Esophagus (tissue), 2 donors: ENCODE results near the gene CDON. TPM values are rescaled to one million over a fixed set of nuclear protein-coding genes. Genes with fewer than 3 reads are reported as not detected.

Experiments used
- H3K27ac ChIP-seq, 2 donors: one replicate each; pipeline ENCODE4 v1.5.1; 2013; ENCODE audit warnings: low read depth in 2 of 2, mild to moderate bottlenecking in 2 of 2, inconsistent platforms in 1 of 2, low read length in 1 of 2, moderate library complexity in 1 of 2
- H3K27me3 ChIP-seq, 2 donors: one replicate each; pipeline ENCODE4 v1.6.1; 2013; ENCODE audit warnings: low read length in 2 of 2, control low read depth in 1 of 2, mild to moderate bottlenecking in 1 of 2; ENCODE audit not compliant: insufficient read depth in 2 of 2, control insufficient read depth in 1 of 2
- H3K36me3 ChIP-seq, 2 donors: one replicate each; pipeline ENCODE4 v1.6.1; 2013; ENCODE audit warnings: low read length in 1 of 2; ENCODE audit not compliant: control insufficient read depth in 2 of 2, insufficient read depth in 2 of 2
- H3K4me1 ChIP-seq, 2 donors: one replicate each; pipeline ENCODE4 v1.6.1; 2013; ENCODE audit warnings: low read length in 1 of 2; ENCODE audit not compliant: control insufficient read depth in 2 of 2, insufficient read depth in 2 of 2
- H3K4me3 ChIP-seq, 2 donors: one replicate each; pipeline ENCODE4 v1.5.1; 2013; ENCODE audit warnings: low read length in 2 of 2, mild to moderate bottlenecking in 2 of 2, low read depth in 1 of 2, moderate library complexity in 1 of 2
- H3K9me3 ChIP-seq, 2 donors: one replicate each; pipeline ENCODE4 v1.6.1; 2013; ENCODE audit warnings: mild to moderate bottlenecking in 2 of 2, low read depth in 1 of 2, low read length in 1 of 2, moderate library complexity in 1 of 2; ENCODE audit not compliant: control insufficient read depth in 2 of 2, insufficient read depth in 1 of 2
- WGBS, 2 donors: extraction: QIAGEN DNeasy Blood & Tissue Kit; methylation state at CpG; one replicate each; pipeline ENCODE4 v1.1.7; 2013; 5-methylcytosine and 5-hydroxymethylcytosine counted together
- polyA plus RNA-seq, 2 donors: library from polyadenylated mRNA; stranded (reverse); fragments of 200-250 nt; gene quantifications; one replicate each; pipeline ENCODE4 v1.2.3, GENCODE V29; 2013
- donor health status: healthy with polysubstance abuse.
- donor health status: Bipolar disorder and iron deficiency.

The CDON gene
- polyA plus RNA-seq, 2 donors: 0.61 TPM

DNA sequence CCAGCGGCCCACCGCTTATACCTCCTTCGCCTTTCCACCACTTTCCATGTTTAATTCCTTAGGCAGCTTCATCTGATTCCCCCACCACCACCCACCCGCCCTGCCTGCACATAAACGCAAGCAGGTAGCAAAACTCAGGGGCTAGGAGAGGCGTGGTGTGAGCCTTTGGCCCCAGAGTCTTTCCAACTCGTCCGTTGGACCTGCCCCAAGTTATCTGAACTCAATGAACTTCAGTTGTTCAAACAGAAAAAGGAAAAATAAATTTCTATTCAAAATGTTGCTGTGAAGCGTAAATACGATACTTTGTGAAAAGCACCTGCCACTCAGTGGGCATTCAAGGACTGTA lies 814 bp upstream of the CDON start:
- Histone ChIP-seq H3K27ac (no peak overlapping the region), H3K9me3 (no peaks in the 10 kb centered on the region), H3K27me3 (no peaks in the 10 kb centered on the region), H3K4me3 (peak overlapping the region; percentile 11 to 73), H3K36me3 (no peaks in the 10 kb centered on the region), H3K4me1 (peaks cover 0 to 3% of the 10 kb centered on the region in 2 donors)
- WGBS, 2 donors: 17 to 20% methylated on average over 10 of the region's 10 CpGs

DNA sequence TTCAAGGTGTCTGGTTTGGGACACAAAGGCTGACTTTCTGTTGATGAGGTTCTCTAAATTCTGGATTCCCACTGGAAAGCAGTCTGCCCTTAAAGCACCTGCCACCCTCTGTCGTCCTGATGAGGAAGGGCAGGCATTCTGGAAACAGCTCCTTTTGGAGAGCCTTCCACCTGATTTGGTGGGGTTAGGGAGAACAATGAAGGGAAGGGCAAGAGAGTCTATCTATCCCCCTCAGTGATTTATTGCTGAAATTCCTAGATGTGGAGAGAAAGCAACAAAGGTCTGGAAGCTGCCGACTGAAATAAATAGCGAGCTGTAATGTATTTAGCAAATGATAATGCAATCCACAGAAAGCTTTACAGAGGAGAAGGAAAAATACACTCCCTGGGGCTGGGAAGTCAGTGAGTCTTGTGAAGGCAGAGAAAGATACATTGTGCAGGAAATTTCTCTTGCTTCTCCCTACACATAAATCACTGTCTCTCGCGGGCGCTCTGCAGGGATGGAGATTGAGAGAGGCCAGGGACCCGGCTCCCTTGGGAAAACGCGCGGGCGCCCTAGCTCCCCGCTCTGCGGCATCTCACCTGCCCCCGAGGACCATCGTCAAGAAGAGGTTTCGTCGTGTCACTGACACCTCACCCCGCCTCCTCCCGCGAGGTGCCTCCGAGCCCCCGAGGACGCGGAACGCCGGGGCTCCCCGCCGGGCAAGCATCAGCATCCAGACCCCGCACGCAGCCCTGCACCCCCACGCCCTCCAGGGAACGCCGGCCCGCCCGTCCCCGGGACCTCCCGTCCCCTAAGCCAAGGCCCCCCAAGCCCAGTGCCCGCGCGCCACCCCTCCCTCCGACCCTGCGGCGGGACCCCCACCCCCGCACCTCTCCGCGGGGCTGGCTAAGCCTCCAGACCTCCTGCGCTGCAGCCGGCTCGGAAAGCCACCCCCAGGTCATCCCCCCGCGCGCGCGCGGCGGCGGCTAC lies 673 bp downstream of the CDON start:
- Histone ChIP-seq H3K27ac (peak overlapping the region; percentile 14), H3K27me3 (no peaks in the 10 kb centered on the region), H3K36me3 (no peaks in the 10 kb centered on the region), H3K9me3 (no peaks in the 10 kb centered on the region), H3K4me1 (peaks cover 0 to 3% of the 10 kb centered on the region in 2 donors), H3K4me3 (peak overlapping the region; percentile 64 to 73)
- 1 to 2% methylated on average over 36 to 57 of the region's 57 CpGs for WGBS, 2 donors

- Histone ChIP-seq H3K27ac (no peak overlapping the region), H3K9me3 (no peaks in the 10 kb centered on the region), H3K4me3 (no peak overlapping the region), H3K36me3 (no peaks in the 10 kb centered on the region), H3K4me1 (peaks cover 0 to 3% of the 10 kb centered on the region in 2 donors), H3K27me3 (no peaks in the 10 kb centered on the region)
- 41 to 46% methylated on average over 2 of the region's 2 CpGs for WGBS, 2 donors
These were observed 1.9 kb downstream of the CDON start for GRCh38 chr11:126060757-126061171.

DNA sequence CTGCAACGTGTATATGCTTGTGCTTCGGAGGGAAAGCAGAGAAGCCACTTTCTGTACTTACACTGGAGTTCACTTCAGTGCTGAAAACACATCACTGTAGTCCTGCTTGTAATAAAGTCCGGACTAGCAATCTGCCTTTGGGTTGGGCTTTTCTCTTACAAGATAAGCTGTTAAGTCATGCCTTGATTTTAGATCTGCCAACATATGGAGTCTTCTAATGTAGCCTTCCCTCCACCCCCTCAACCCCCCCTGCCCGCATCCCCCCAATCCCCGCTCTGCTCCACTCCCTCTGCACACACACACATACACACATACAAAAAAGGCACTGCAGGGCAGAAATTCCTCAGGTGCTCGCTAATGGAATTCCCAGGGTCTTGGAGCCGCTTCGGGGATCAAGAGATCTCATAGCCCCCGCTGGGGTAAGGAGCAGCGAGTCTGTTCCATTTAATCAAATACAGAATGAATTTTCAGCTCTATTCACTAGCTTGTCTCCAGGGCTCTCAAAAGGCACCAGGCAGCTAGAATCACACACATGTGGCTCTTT lies 3.4 kb downstream of the CDON start:
- Histone ChIP-seq H3K4me1 (peaks cover 0 to 3% of the 10 kb centered on the region in 2 donors), H3K9me3 (no peaks in the 10 kb centered on the region), H3K27ac (no peak overlapping the region), H3K27me3 (no peaks in the 10 kb centered on the region), H3K36me3 (no peaks in the 10 kb centered on the region), H3K4me3 (no peak overlapping the region)
- 37 to 48% methylated on average over 10 of the region's 10 CpGs for WGBS, 2 donors

DNA sequence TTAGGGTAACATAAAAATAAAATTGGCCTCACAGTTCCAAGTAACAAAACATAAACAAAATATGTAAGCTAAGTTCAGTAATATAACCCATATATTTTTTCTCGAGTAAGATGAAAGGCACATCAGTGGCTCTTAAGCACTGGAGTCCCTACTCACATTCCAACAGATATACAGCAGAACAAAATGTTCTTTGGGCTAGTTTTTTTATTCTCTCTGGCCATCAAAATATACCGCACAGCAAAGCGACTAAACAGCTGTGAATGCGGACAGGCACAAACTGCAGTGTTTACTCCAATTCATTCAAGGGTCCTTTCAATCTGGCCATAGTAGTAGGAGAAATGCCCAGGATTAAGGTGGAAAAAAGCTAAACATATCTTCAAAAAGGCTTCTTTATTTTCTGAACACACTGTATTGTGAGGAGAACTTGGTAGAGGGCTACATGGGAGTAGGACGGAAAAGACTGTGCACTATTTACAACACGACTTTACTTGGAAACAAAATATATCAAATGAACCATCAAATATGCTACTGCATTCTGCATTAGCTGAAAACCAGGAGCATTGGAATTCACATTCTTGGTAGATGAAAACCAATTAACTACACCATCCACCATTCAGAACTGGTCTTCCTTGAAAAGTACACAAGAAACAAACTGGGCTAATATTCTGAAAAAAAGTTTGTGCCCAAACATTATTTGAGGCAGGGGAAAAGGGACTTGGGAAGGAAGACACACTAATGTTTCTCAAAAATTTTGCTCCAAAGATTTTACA lies 4.4 kb downstream of the CDON start:
- H3K27ac ChIP-seq: no peak overlapping the region
- H3K27me3 ChIP-seq: no peaks in the 10 kb centered on the region
- 86 to 88% methylated on average over 6 of the region's 6 CpGs for WGBS, 2 donors
- H3K9me3 ChIP-seq: no peaks in the 10 kb centered on the region
- H3K36me3 ChIP-seq: no peaks in the 10 kb centered on the region
- H3K4me1 ChIP-seq: peaks cover 0 to 3% of the 10 kb centered on the region in 2 donors
- H3K4me3 ChIP-seq: no peak overlapping the region

GRCh38 chr11:126054882-126055281 lies 7.8 kb downstream of the CDON start:
- H3K9me3 ChIP-seq: no peaks in the 10 kb centered on the region
- no peak overlapping the region for H3K27ac ChIP-seq
- H3K4me3 ChIP-seq: no peak overlapping the region
- H3K4me1 ChIP-seq: no peaks in the 10 kb centered on the region
- H3K27me3 ChIP-seq: no peaks in the 10 kb centered on the region
- H3K36me3 ChIP-seq: no peaks in the 10 kb centered on the region
- WGBS, 2 donors: 91 to 95% methylated on average over 5 of the region's 5 CpGs

DNA sequence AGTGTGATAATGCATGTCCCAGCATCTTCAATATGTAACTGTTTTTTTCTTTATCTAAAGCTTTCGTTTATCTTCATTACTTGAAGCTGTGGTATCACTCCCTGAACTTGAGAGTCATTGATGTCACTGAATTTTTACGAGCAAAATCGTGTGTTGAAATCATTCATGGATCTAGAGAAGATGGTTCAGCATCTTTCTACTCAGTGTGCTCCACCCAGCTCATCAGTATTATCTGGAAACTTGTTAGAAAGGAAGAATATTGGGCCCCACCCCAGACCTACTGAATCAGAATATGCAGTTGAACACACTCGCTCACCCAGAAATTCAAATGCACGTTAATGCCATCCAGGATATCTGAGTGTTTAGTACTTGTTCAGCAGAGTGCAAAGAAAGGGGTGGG lies 8.3 kb downstream of the CDON start:
- H3K9me3 ChIP-seq: no peaks in the 10 kb centered on the region
- 83 to 88% methylated on average over 5 of the region's 5 CpGs for WGBS, 2 donors
- no peaks in the 10 kb centered on the region for H3K36me3 ChIP-seq

GRCh38 chr11:126053415-126054286 lies 9.0 kb downstream of the CDON start:
- 83 to 84% methylated on average over 7 of the region's 7 CpGs for WGBS, 2 donors
- no peaks in the 10 kb centered on the region for H3K9me3 ChIP-seq
- H3K4me3 ChIP-seq: no peak overlapping the region
- H3K27ac ChIP-seq: no peak overlapping the region
- no peaks in the 10 kb centered on the region for H3K4me1 ChIP-seq
- H3K27me3 ChIP-seq: no peaks in the 10 kb centered on the region
- no peaks in the 10 kb centered on the region for H3K36me3 ChIP-seq

More for the DNA sequence above, 8.3 kb downstream of the CDON start:
- Histone ChIP-seq H3K4me3 (no peak overlapping the region), H3K4me1 (no peaks in the 10 kb centered on the region), H3K27me3 (no peaks in the 10 kb centered on the region), H3K27ac (no peak overlapping the region)

GRCh38 chr11:126051117-126051516 lies 11.5 kb downstream of the CDON start:
- Histone ChIP-seq H3K36me3 (no peaks in the 10 kb centered on the region), H3K9me3 (no peaks in the 10 kb centered on the region), H3K27me3 (no peaks in the 10 kb centered on the region), H3K4me3 (no peak overlapping the region), H3K27ac (no peak overlapping the region), H3K4me1 (no peaks in the 10 kb centered on the region)
- WGBS, 2 donors: 59 to 60% methylated on average over 3 of the region's 3 CpGs
